Testis (tissue), 3 donors: ENCODE measurements around the gene CD109. TPM values are rescaled to one million over a fixed set of nuclear protein-coding genes. Genes with fewer than 3 reads are reported as not detected.

Source experiments
- DNase-seq: peaks from one replicate; pipeline ENCODE4 v3.0.0-alpha.2; 2019
- H3K27ac ChIP-seq, 2 donors: fragments of 200-600 bp; sonication (generic); one replicate each; pipeline ENCODE4 v1.5.1; 2019
- H3K27me3 ChIP-seq: fragments of 200-600 bp; sonication (generic); one replicate; pipeline ENCODE4 v1.5.1; 2019
- H3K36me3 ChIP-seq: fragments of 200-600 bp; sonication (generic); one replicate; pipeline ENCODE4 v1.5.1; 2017; ENCODE audit warnings: low read depth; ENCODE audit errors: missing control alignments
- H3K4me1 ChIP-seq: fragments of 200-600 bp; sonication (generic); one replicate; pipeline ENCODE4 v1.5.1; 2019
- H3K4me3 ChIP-seq, 2 donors: fragments of 200-600 bp; sonication (generic); one replicate each; pipeline ENCODE4 v1.5.1; 2017 to 2019
- H3K9me3 ChIP-seq: fragments of 200-600 bp; sonication (generic); one replicate; pipeline ENCODE4 v1.5.1; 2017
- POLR2A ChIP-seq: fragments of 450-650 bp; IDR thresholded peaks from one replicate; pipeline ENCODE4 v1.6.1; 2017; ENCODE audit warnings: antibody characterized with exemption, mild to moderate bottlenecking, moderate library complexity
- WGBS, 2 donors: methylation state at CpG; one replicate each; pipeline ENCODE4 v1.1.5; 2018; 5-methylcytosine and 5-hydroxymethylcytosine counted together
- intact Hi-C: fragments of 100-400 bp; cut with DNase I; formaldehyde crosslinking; loops from one replicate; pipeline ENCODE4 v1.15.1; 2023; ENCODE audit warnings: low total_unique reads
- polyA plus RNA-seq: library from polyadenylated mRNA; stranded (reverse); fragments of 350-450 nt; fragmentation: Illumina TruSeq; extraction: RNeasy Lipid Tissue Mini Kit (QIAGEN cat#74804); gene quantifications from one replicate; pipeline ENCODE4 v1.2.3, GENCODE V29; 2014; ENCODE audit warnings: low read depth, low replicate concordance; ENCODE audit not compliant: insufficient read depth
- total RNA-seq, 2 donors: library from RNA; depleted of rRNA; stranded (reverse); fragments of >200 nt; gene quantifications; one replicate each; pipeline ENCODE4 v1.2.3, GENCODE V29; 2016
- TF ChIP-seq, protein P1 (sequence below), 3 experiments: fragments of 450-650 bp in 2 of 3; fragments of 200-600 bp in 1 of 3; sonication (generic) in 1 of 3; IDR thresholded peaks; one replicate each; pipeline ENCODE4 v1.5.1; 2016 to 2019; ENCODE audit warnings: antibody characterized with exemption in 3 of 3, mild to moderate bottlenecking in 2 of 3, moderate library complexity in 1 of 3

CD109 gene
- total and polyA plus RNA-seq, 3 donors from 2014 or later = 4.0 to 7.0 (median 5.4) TPM

DNA sequence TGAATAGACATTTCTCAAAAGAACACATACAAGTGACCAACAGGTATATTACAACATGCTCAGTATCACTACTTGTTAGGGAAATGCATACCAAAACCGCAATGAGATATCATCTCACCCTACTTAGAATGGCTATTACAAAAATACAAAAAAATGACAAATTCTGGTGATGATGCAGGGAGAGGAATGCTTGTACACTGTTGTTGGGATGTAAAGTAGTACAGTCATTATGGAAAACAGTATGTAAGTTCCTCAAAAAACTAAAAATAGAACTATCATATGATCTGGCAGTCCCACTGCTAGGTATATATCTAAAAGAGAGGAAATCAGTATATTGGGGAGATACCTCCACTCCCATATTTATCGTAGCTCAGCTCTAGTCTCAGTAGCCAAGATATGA lies 31.3 kb upstream of the CD109 start:
- Histone ChIP-seq H3K9me3 (no peaks in the 10 kb centered on the region), H3K27ac (no peak overlapping the region), H3K36me3 (no peaks in the 10 kb centered on the region), H3K4me3 (no peak overlapping the region), H3K4me1 (no peaks in the 10 kb centered on the region), H3K27me3 (no peaks in the 10 kb centered on the region)
- no peak for TF ChIP-seq POLR2A
- TF ChIP-seq, protein P1, sequence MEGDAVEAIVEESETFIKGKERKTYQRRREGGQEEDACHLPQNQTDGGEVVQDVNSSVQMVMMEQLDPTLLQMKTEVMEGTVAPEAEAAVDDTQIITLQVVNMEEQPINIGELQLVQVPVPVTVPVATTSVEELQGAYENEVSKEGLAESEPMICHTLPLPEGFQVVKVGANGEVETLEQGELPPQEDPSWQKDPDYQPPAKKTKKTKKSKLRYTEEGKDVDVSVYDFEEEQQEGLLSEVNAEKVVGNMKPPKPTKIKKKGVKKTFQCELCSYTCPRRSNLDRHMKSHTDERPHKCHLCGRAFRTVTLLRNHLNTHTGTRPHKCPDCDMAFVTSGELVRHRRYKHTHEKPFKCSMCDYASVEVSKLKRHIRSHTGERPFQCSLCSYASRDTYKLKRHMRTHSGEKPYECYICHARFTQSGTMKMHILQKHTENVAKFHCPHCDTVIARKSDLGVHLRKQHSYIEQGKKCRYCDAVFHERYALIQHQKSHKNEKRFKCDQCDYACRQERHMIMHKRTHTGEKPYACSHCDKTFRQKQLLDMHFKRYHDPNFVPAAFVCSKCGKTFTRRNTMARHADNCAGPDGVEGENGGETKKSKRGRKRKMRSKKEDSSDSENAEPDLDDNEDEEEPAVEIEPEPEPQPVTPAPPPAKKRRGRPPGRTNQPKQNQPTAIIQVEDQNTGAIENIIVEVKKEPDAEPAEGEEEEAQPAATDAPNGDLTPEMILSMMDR (IDR thresholded peaks at IDR 0.05) = no peak
- intact Hi-C loops = no loop called here
- no peak for DNase-seq
- 81 to 88% methylated on average over 2 of the region's 2 CpGs for WGBS, 2 donors

DNA sequence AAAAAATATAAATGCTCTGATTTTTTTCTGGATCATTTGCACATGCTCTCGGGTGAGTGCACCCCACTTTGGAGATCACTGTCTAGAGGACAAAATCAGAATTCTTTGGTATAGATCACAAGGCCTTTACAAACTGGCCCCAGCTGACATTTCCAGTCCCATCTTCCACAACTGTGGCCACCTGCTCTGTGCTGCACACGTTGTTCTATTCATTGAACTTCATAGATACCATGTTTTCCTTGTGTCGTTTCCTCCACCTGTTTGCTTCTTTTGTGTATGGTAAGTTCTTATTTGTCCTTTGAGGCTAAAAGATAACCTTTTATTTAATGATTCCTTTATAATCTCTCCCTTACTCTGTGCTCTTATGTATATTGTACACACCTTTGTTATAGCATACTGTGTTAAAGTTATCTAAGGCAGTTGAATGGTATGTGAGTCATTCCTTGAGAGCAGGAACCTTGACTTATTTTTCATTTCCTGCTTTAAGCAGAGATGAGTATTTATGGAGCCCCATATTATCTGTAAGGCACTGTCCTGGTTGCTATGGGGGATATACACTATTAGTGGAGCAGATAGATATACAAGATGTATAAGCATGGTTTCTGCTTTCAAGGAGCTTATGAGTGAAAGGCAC lies 30.2 kb upstream of the CD109 start:
- H3K4me3 ChIP-seq = no peak overlapping the region
- TF ChIP-seq, protein P1 (IDR thresholded peaks at IDR 0.05) = no peak
- no peak for TF ChIP-seq POLR2A
- no peaks in the 10 kb centered on the region for H3K4me1 ChIP-seq
- no peaks in the 10 kb centered on the region for H3K27me3 ChIP-seq
- 59 to 65% methylated on average over 3 of the region's 3 CpGs for WGBS, 2 donors
- intact Hi-C loops = no loop called here
- no peaks in the 10 kb centered on the region for H3K9me3 ChIP-seq
- H3K36me3 ChIP-seq = no peaks in the 10 kb centered on the region
- DNase-seq = no peak
- H3K27ac ChIP-seq = no peak overlapping the region

GRCh38 chr6:73666393-73666792 lies 29.6 kb upstream of the CD109 start:
- TF ChIP-seq POLR2A = no peak
- TF ChIP-seq, protein P1 (IDR thresholded peaks at IDR 0.05) = no peak
- Histone ChIP-seq H3K4me1 (no peaks in the 10 kb centered on the region), H3K27ac (no peak overlapping the region), H3K9me3 (no peaks in the 10 kb centered on the region), H3K4me3 (no peak overlapping the region), H3K36me3 (no peaks in the 10 kb centered on the region), H3K27me3 (no peaks in the 10 kb centered on the region)
- intact Hi-C loops = no loop called here
- DNase-seq = no peak
- 68 to 69% methylated on average over 2 of the region's 2 CpGs for WGBS, 2 donors

DNA sequence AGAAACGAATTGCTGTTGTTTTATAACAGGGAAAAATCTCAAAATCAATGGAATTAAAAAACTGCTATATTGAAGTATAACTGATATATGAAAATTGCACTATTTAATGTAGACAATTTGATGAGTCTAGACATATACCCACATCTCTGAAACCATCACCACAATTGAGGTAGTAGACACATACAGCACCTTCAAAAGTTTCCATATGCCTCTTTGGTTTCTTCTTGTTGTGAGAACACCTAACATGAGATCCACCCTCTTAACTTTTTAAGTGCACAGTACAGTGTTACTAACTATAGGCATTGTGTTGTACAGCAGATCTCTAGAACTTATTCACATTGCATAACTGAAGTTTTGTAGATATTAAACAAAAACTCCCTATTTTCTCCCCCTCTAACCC lies 28.2 kb upstream of the CD109 start:
- no peak for DNase-seq
- Histone ChIP-seq H3K27ac (no peak overlapping the region), H3K4me3 (no peak overlapping the region), H3K9me3 (no peaks in the 10 kb centered on the region), H3K4me1 (no peaks in the 10 kb centered on the region), H3K36me3 (no peaks in the 10 kb centered on the region), H3K27me3 (no peaks in the 10 kb centered on the region)
- intact Hi-C loops = no loop called here
- TF ChIP-seq, protein P1 (IDR thresholded peaks at IDR 0.05) = no peak
- TF ChIP-seq POLR2A = no peak
- 58 to 76% methylated on average over 1 of the region's 1 CpG for WGBS, 2 donors

DNA sequence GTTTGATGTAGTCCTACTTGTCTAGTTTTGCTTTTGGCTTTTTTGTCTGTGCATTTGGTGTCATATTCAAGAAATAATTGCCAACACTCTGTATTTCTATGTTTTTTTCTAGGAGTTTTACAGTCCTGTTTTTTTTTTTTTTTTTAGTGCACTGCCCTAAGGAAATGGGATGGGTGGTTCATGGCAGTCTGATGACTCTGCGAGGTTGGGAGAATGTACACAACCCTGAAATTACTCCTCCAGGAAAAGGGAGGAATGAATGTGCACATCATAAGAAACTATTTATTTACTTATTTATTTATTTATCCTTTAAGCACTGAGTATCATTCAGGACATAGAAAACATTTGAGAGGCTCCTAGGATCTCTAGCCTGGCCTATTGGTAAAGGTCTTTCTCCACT lies 27.0 kb upstream of the CD109 start:
- Histone ChIP-seq H3K27me3 (no peaks in the 10 kb centered on the region), H3K4me1 (no peaks in the 10 kb centered on the region), H3K36me3 (no peaks in the 10 kb centered on the region), H3K27ac (no peak overlapping the region), H3K9me3 (no peaks in the 10 kb centered on the region), H3K4me3 (no peak overlapping the region)
- TF ChIP-seq, protein P1 (IDR thresholded peaks at IDR 0.05) = no peak
- no peak for TF ChIP-seq POLR2A
- intact Hi-C loops = no loop called here
- 100% methylated on average over 1 of the region's 1 CpG for WGBS, 2 donors
- no peak for DNase-seq
